DOHH2 (cell line): ENCODE results near the gene CDH4.

Experiments
- CTCF ChIP-seq: fragments of 200-600 bp; sonication (generic); IDR thresholded peaks from one replicate; pipeline ENCODE4 v1.5.1; 2014; ENCODE audit warnings: antibody characterized with exemption, mild to moderate bottlenecking, low read depth, low read length; ENCODE audit not compliant: poor library complexity, severe bottlenecking
- EZH2phosphoT487 ChIP-seq: fragments of 200-600 bp; sonication (generic); IDR thresholded peaks from 2 replicates; pipeline ENCODE4 v1.6.1; 2017; ENCODE audit warnings: borderline replicate concordance, mild to moderate bottlenecking, antibody characterized with exemption, low read length, moderate library complexity, mixed read lengths

GRCh38 chr20:61837200-61837599, 585.1 kb downstream of the CDH4 start:
- no peak for TF ChIP-seq CTCF
- TF ChIP-seq EZH2phosphoT487, result no peak
